ENCODE data around the gene PAX3. TPM values are rescaled to one million over a fixed set of nuclear protein-coding genes. Genes with fewer than 3 reads are reported as not detected.

The PAX3 gene
- total RNA-seq, 4 donors from 2014 or later = not detected

DNA sequence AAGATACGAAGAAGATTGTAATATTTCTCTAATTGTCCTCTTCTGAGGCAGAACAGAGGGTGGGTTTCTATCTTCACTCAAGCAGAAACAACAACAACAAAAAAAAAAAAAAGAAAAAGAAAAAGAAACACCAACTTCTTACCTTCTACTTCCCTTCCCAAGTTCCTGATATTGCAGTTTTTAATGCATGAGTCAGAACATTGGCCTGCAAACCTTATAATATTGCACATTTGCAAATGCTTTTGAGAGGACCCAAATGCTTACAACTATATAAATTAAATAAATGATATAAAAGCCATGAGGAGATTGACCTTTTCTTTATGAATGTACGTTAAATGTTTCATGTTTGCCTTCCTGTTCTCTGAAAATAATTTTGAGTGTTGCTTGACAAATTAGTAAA, 37.3 kb downstream of the PAX3 start:
- TF ChIP-seq, protein P1, sequence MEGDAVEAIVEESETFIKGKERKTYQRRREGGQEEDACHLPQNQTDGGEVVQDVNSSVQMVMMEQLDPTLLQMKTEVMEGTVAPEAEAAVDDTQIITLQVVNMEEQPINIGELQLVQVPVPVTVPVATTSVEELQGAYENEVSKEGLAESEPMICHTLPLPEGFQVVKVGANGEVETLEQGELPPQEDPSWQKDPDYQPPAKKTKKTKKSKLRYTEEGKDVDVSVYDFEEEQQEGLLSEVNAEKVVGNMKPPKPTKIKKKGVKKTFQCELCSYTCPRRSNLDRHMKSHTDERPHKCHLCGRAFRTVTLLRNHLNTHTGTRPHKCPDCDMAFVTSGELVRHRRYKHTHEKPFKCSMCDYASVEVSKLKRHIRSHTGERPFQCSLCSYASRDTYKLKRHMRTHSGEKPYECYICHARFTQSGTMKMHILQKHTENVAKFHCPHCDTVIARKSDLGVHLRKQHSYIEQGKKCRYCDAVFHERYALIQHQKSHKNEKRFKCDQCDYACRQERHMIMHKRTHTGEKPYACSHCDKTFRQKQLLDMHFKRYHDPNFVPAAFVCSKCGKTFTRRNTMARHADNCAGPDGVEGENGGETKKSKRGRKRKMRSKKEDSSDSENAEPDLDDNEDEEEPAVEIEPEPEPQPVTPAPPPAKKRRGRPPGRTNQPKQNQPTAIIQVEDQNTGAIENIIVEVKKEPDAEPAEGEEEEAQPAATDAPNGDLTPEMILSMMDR (IDR thresholded peaks at IDR 0.05) = no peak
- TF ChIP-seq POLR2AphosphoS5 (IDR thresholded peaks at IDR 0.05) (no peak), POLR2A (IDR thresholded peaks at IDR 0.05) (no peak), EP300 (IDR thresholded peaks at IDR 0.05; ENCODE audit: low read depth) (no peak)
- Histone ChIP-seq H3K36me3 (no peaks in the 10 kb centered on the region), H3K9me3 (no peaks in the 10 kb centered on the region), H3K4me1 (no peaks in the 10 kb centered on the region), H3K4me3 (no peak overlapping the region), H3K27ac (no peak overlapping the region), H3K27me3 (peaks cover 44% of the 10 kb centered on the region)
- intact Hi-C loops (cut with DNase I; ENCODE audit: low total_unique reads) = no loop called here
- DNase-seq = no peak
- WGBS, 2 donors (ENCODE audit: low coverage in 1 of 2) = 68 to 83% methylated on average over 2 of the region's 2 CpGs
- in situ Hi-C loops (cut with MboI; ENCODE audit: low pct_ligation_motif_present in 1 of 4, low pct_unique_long_range_greater_than_20kb in 1 of 4, low sequenced_read_pairs in 3 of 4) = no loop called here

DNA sequence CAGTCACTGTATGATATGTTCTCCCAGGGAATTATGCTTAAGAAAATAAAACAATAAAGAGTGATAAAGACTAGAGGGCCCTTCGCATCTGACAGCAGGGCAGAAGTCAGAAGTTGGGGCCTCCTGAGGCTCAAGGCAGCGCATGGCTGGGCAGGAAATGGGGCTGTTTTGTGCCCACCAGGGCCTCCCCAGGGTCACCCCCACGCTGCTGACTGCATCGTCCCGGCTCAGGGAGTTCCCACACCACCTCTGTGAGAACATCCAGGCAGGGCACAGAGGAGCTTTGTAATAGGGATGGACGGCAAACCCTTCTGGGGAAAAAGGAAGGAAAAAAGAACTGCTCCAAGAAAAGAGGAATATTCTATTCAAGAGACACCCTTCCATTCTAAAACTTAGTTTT, 41.2 kb downstream of the PAX3 start:
- H3K27ac ChIP-seq = no peak overlapping the region
- WGBS, 2 donors (ENCODE audit: low coverage in 1 of 2) = 23 to 50% methylated on average over 3 to 6 of the region's 6 CpGs
- no peaks in the 10 kb centered on the region for H3K9me3 ChIP-seq
- no peaks in the 10 kb centered on the region for H3K36me3 ChIP-seq
- H3K4me3 ChIP-seq = no peak overlapping the region
- H3K27me3 ChIP-seq = peaks cover 26% of the 10 kb centered on the region
- no peak for DNase-seq
- TF ChIP-seq POLR2AphosphoS5 (IDR thresholded peaks at IDR 0.05) (no peak), POLR2A (IDR thresholded peaks at IDR 0.05) (no peak), EP300 (IDR thresholded peaks at IDR 0.05; ENCODE audit: low read depth) (no peak)
- TF ChIP-seq, protein P1 (IDR thresholded peaks at IDR 0.05) = no peak
- no peaks in the 10 kb centered on the region for H3K4me1 ChIP-seq
- in situ Hi-C loops (cut with MboI; ENCODE audit: low pct_ligation_motif_present in 1 of 4, low pct_unique_long_range_greater_than_20kb in 1 of 4, low sequenced_read_pairs in 3 of 4) (no loop called here), intact Hi-C loops (cut with DNase I; ENCODE audit: low total_unique reads) (no loop called here)

DNA sequence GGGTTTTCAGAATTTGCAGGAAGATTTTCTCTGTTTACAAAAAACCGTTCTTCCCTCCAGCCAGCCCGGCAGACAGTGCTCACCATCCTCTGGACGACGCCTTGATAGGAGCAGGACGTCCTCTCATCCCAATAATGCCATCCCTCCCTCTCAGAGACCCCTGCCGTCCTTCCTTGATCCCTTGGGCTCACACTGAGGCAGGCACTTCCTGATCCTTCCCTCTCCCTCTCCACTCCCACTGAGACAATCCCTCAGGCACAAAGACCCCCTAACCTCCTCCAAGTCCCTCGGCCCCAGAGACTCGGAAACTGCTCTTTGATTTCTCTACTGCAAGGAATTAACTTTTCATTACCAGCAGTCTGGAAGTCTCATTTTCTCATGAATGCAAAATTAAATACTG, 42.5 kb downstream of the PAX3 start:
- intact Hi-C loops (cut with DNase I; ENCODE audit: low total_unique reads) (no loop called here), in situ Hi-C loops (cut with MboI; ENCODE audit: low pct_ligation_motif_present in 1 of 4, low pct_unique_long_range_greater_than_20kb in 1 of 4, low sequenced_read_pairs in 3 of 4) (no loop called here)
- 42 to 47% methylated on average over 6 to 8 of the region's 8 CpGs for WGBS, 2 donors (ENCODE audit: low coverage in 1 of 2)
- DNase-seq = no peak
- Histone ChIP-seq H3K36me3 (no peaks in the 10 kb centered on the region), H3K4me1 (no peaks in the 10 kb centered on the region), H3K4me3 (no peak overlapping the region), H3K27me3 (peaks cover 17% of the 10 kb centered on the region), H3K27ac (no peak overlapping the region), H3K9me3 (no peaks in the 10 kb centered on the region)
- TF ChIP-seq, protein P1 (IDR thresholded peaks at IDR 0.05) = no peak
- TF ChIP-seq POLR2AphosphoS5 (IDR thresholded peaks at IDR 0.05) (no peak), POLR2A (IDR thresholded peaks at IDR 0.05) (no peak), EP300 (IDR thresholded peaks at IDR 0.05; ENCODE audit: low read depth) (no peak)

DNA sequence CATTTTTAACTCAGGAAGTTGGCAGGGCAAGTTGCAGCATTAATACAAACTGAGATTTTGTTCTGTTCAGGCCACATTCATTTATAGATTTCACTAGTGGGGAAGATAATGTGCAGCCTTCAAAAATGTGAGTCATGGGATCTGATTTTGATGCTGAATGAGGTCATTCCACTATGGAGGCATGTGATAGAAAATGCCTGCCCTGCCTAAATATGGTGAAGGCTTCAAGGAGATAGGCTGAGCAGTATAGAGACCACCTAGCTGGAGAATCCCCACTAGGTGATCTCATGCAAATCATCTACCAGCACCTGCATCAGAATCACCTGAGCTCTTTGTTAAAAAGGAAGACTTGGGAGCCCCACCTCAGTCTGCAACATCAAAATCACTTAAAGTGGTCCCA, 43.7 kb downstream of the PAX3 start:
- in situ Hi-C loops (cut with MboI; ENCODE audit: low pct_ligation_motif_present in 1 of 4, low pct_unique_long_range_greater_than_20kb in 1 of 4, low sequenced_read_pairs in 3 of 4) (no loop called here), intact Hi-C loops (cut with DNase I; ENCODE audit: low total_unique reads) (no loop called here)
- no peak for DNase-seq
- H3K27me3 ChIP-seq = peaks cover 9% of the 10 kb centered on the region
- no peak overlapping the region for H3K27ac ChIP-seq
- no peak overlapping the region for H3K4me3 ChIP-seq
- H3K9me3 ChIP-seq = no peaks in the 10 kb centered on the region
- H3K36me3 ChIP-seq = no peaks in the 10 kb centered on the region
- no peak for TF ChIP-seq POLR2A (IDR thresholded peaks at IDR 0.05)
- no peak for TF ChIP-seq EP300 (IDR thresholded peaks at IDR 0.05; ENCODE audit: low read depth)
- TF ChIP-seq, protein P1 (IDR thresholded peaks at IDR 0.05) = no peak
- no peak for TF ChIP-seq POLR2AphosphoS5 (IDR thresholded peaks at IDR 0.05)
- H3K4me1 ChIP-seq = no peaks in the 10 kb centered on the region
